HCT116 (cell line): ENCODE measurements around the gene SIVA1. TPM values are rescaled to one million over a fixed set of nuclear protein-coding genes. Genes with fewer than 3 reads are reported as not detected.

Source experiments
- ATAC-seq: fragments of 200-7000 bp; cut with Tn5 transposase; 2 replicates; pipeline ENCODE4 v1.9.1; 2020; ENCODE audit warnings: mild to moderate bottlenecking, moderate library complexity
- BruUV-seq: library from RNA; stranded (reverse); fragments of 400-500 nt; replicated peaks from 2 replicates; lab custom pipeline; 2021; lab: Mats Ljungman, UMichigan
- CTCF ChIA-PET: fragments of 300-600 bp; sonication (Branson Sonifier 250); formaldehyde crosslinking; loops from one replicate; lab custom pipeline; 2021; ENCODE audit warnings: antibody characterized with exemption; lab: Charles Lee
- POLR2A ChIA-PET: fragments of 300-600, 350-600 bp; sonication (Branson Sonifier 250); formaldehyde crosslinking; loops from one replicate; lab custom pipeline; 2021; ENCODE audit warnings: antibody characterized with exemption; lab: Charles Lee
- RAD21 ChIA-PET, 2 experiments: fragments of 300-600 bp; sonication (Branson Sonifier 250); formaldehyde crosslinking; loops; one replicate each; lab custom pipeline; 2023; ENCODE audit warnings: low total read pairs in 2 of 2; ENCODE audit not compliant: uncharacterized antibody in 2 of 2, unreplicated experiment in 2 of 2, low non-redundant PET in 1 of 2; lab: Charles Lee
- DNase-seq: peaks from one replicate; pipeline ENCODE4 v3.0.0-alpha.2; 2010; ENCODE audit warnings: low read depth, low spot score
- H2AFZ ChIP-seq: fragments of 200-600 bp; shearing (Covaris generic), sonication (generic); 2 replicates; pipeline ENCODE4 v1.6.1; 2017; ENCODE audit warnings: low read depth, mixed run types, mixed read lengths, antibody characterized with exemption, low read length; ENCODE audit not compliant: poor library complexity, severe bottlenecking
- H3K27ac ChIP-seq: 2 replicates; pipeline ENCODE4 v1.5.1; 2012; ENCODE audit warnings: low read depth, low read length
- H3K27me3 ChIP-seq: fragments of 200-600 bp; sonication (generic); 2 replicates; pipeline ENCODE4 v1.6.1; 2016; ENCODE audit warnings: mixed run types, low read length, mixed read lengths; ENCODE audit not compliant: insufficient read depth
- H3K36me3 ChIP-seq, 2 experiments: fragments of 200-500 bp in 1 of 2; fragments of 200-600 bp in 1 of 2; sonication (Bioruptor generic) in 1 of 2; sonication (generic) in 1 of 2; 2 replicates each; pipeline versions ENCODE4 v1.5.1 to v1.6.1; 2014 to 2016; ENCODE audit warnings: low read length in 2 of 2, inconsistent platforms in 1 of 2, mixed read lengths in 1 of 2, mixed run types in 1 of 2; ENCODE audit not compliant: insufficient read depth in 2 of 2, control insufficient read depth in 1 of 2
- H3K4me1 ChIP-seq, 2 experiments: fragments of 200-600 bp in 1 of 2; sonication (generic) in 1 of 2; 2 replicates each; pipeline versions ENCODE4 v1.5.1 to v1.6.1; 2012 to 2017; ENCODE audit warnings: low read length in 2 of 2, inconsistent platforms in 1 of 2, mild to moderate bottlenecking in 1 of 2, mixed read lengths in 1 of 2, mixed run types in 1 of 2, moderate library complexity in 1 of 2; ENCODE audit not compliant: insufficient read depth in 2 of 2, control insufficient read depth in 1 of 2
- H3K4me2 ChIP-seq: fragments of 200-600 bp; sonication (generic); 2 replicates; pipeline ENCODE4 v1.6.1; 2017; ENCODE audit warnings: mixed run types, low read length, mixed read lengths
- H3K4me3 ChIP-seq, 2 experiments: fragments of 200-600 bp in 1 of 2; sonication (generic) in 1 of 2; replicated peaks in 1 of 2; 2 replicates each; pipeline ENCODE4 v1.5.1; 2011 to 2016; ENCODE audit warnings: low read length in 2 of 2, control low read depth in 1 of 2, low read depth in 1 of 2, mild to moderate bottlenecking in 1 of 2, mixed read lengths in 1 of 2, mixed run types in 1 of 2
- H3K79me2 ChIP-seq: fragments of 200-600 bp; sonication (generic); 2 replicates; pipeline ENCODE4 v1.6.1; 2017; ENCODE audit warnings: mild to moderate bottlenecking, mixed run types, low read length, moderate library complexity, mixed read lengths; ENCODE audit not compliant: insufficient read depth
- H3K9ac ChIP-seq: fragments of 200-600 bp; sonication (generic); 2 replicates; pipeline ENCODE4 v1.6.1; 2016; ENCODE audit warnings: low read length, mixed read lengths
- H3K9me2 ChIP-seq: fragments of 200-600 bp; sonication (generic), shearing (Covaris generic); 2 replicates; pipeline ENCODE4 v1.6.1; 2017; ENCODE audit warnings: mixed run types, mild to moderate bottlenecking, moderate library complexity; ENCODE audit not compliant: insufficient read depth
- H3K9me3 ChIP-seq, 2 experiments: fragments of 200-500 bp in 1 of 2; fragments of 200-600 bp in 1 of 2; sonication (Bioruptor generic) in 1 of 2; sonication (generic) in 1 of 2; 2 replicates each; pipeline ENCODE4 v1.6.1; 2014 to 2017; ENCODE audit warnings: low read length in 2 of 2, mixed read lengths in 2 of 2, inconsistent platforms in 1 of 2, low read depth in 1 of 2, mild to moderate bottlenecking in 1 of 2, mixed run types in 1 of 2, moderate library complexity in 1 of 2; ENCODE audit not compliant: control insufficient read depth in 1 of 2, insufficient read depth in 1 of 2
- H4K20me1 ChIP-seq: fragments of 200-600 bp; sonication (generic), shearing (Covaris generic); 2 replicates; pipeline ENCODE4 v1.6.1; 2017; ENCODE audit warnings: mixed run types, mild to moderate bottlenecking, moderate library complexity; ENCODE audit not compliant: insufficient read depth
- ATF3 ChIP-seq: IDR thresholded peaks from 2 replicates; pipeline ENCODE4 v1.6.1; 2012
- CBX3 ChIP-seq: IDR thresholded peaks from 2 replicates; pipeline ENCODE4 v1.6.1; 2012; ENCODE audit warnings: low read depth
- EZH2 ChIP-seq: fragments of 200-600 bp; sonication (generic); IDR thresholded peaks from 2 replicates; pipeline ENCODE4 v1.6.1; 2017; ENCODE audit warnings: antibody characterized with exemption, mixed run types
- EZH2phosphoT487 ChIP-seq: fragments of 200-600 bp; IDR thresholded peaks from 2 replicates; pipeline ENCODE4 v1.6.1; 2018; ENCODE audit warnings: antibody characterized with exemption, borderline replicate concordance
- POLR2A ChIP-seq: IDR thresholded peaks from 2 replicates; pipeline ENCODE4 v1.7.0; 2011; ENCODE audit warnings: borderline replicate concordance; ENCODE audit not compliant: insufficient read depth, insufficient read length; ENCODE audit errors: extremely low read depth
- POLR2AphosphoS5 ChIP-seq: IDR thresholded peaks from 2 replicates; pipeline ENCODE4 v1.6.1; 2011; ENCODE audit warnings: mild to moderate bottlenecking, low read depth, low read length, moderate library complexity
- RAD21 ChIP-seq: IDR thresholded peaks from 2 replicates; pipeline ENCODE4 v1.6.1; 2012; ENCODE audit warnings: low read depth, mild to moderate bottlenecking
- SP1 ChIP-seq: IDR thresholded peaks from 2 replicates; pipeline ENCODE4 v1.6.1; 2012; ENCODE audit warnings: low read depth
- SRF ChIP-seq: IDR thresholded peaks from 2 replicates; pipeline ENCODE4 v1.6.1; 2012; ENCODE audit warnings: low read depth
- TCF7L2 ChIP-seq: IDR thresholded peaks from 2 replicates; pipeline ENCODE4 v1.7.0; 2011; ENCODE audit warnings: borderline replicate concordance, inconsistent platforms; ENCODE audit not compliant: insufficient read depth, insufficient read length; ENCODE audit errors: extremely low read depth
- YY1 ChIP-seq: IDR thresholded peaks from 2 replicates; pipeline ENCODE4 v1.6.1; 2011; ENCODE audit warnings: low read length, low read depth, moderate library complexity, mild to moderate bottlenecking; ENCODE audit not compliant: insufficient replicate concordance; ENCODE audit errors: extremely low read depth
- ZBTB33 ChIP-seq: IDR thresholded peaks from 2 replicates; pipeline ENCODE4 v1.6.1; 2011; ENCODE audit warnings: mild to moderate bottlenecking, low read length, moderate library complexity; ENCODE audit not compliant: insufficient replicate concordance; ENCODE audit errors: extremely low read depth
- ZFX ChIP-seq: fragments of 450-650 bp; IDR thresholded peaks from 2 replicates; pipeline ENCODE4 v1.6.1; 2017
- ZNF274 ChIP-seq: fragments of 200-500 bp; sonication (Bioruptor generic); IDR thresholded peaks from 2 replicates; pipeline ENCODE4 v1.6.1; 2014; ENCODE audit warnings: mild to moderate bottlenecking, low read depth, low read length, inconsistent platforms
- intact Hi-C: fragments of 100-400 bp; cut with micrococcal nuclease; formaldehyde crosslinking; loops from 2 replicates; pipeline ENCODE4 v1.10.0; 2022
- total RNA-seq: library from RNA; stranded (reverse); gene quantifications from one replicate; pipeline ENCODE4 v1.2.1, GENCODE V29; 2021; ENCODE audit not compliant: unreplicated experiment
- TF ChIP-seq, protein P1 (sequence below), 3 experiments: fragments of 200-600 bp in 1 of 3; sonication (generic) in 1 of 3; IDR thresholded peaks in 2 of 3; conservative IDR thresholded peaks in 1 of 3; 2 replicates each; pipeline ENCODE4 v1.5.1; 2012 to 2017; ENCODE audit warnings: low read depth in 2 of 3, low read length in 2 of 3, antibody characterized with exemption in 1 of 3, borderline replicate concordance in 1 of 3, control low read depth in 1 of 3, mild to moderate bottlenecking in 1 of 3, mixed read lengths in 1 of 3, mixed run types in 1 of 3, moderate library complexity in 1 of 3; ENCODE audit not compliant: insufficient read depth in 1 of 3

SIVA1 gene
- total RNA-seq, 1 experiment from 2014 or later = 141 TPM

- H3K4me2 ChIP-seq = peak overlapping the region; percentile 99
- ChIA-PET RAD21 (no interaction called here), POLR2A (interaction anchor here (1.6 kb wide), 1 partner anchor 12 kb away, joined by 3 read pairs; no protein-coding TSS in a partner anchor), CTCF (interaction anchor here (1.0 kb wide), 1 partner anchor 14 kb away, joined by 3 read pairs; no protein-coding TSS in a partner anchor)
- no peaks in the 10 kb centered on the region for H3K9me3 ChIP-seq
- H4K20me1 ChIP-seq = no peaks in the 10 kb centered on the region
- no TSS peak for BruUV-seq
- H3K4me3 ChIP-seq = peak overlapping the region; percentile 97 to 99
- H2AFZ ChIP-seq = no peak overlapping the region
- DNase-seq = no peak
- intact Hi-C loops = no loop called here
- peaks cover 19 to 21% of the 10 kb centered on the region in 2 experiments; a peak in 3 of 4 replicates for H3K36me3 ChIP-seq
- H3K27me3 ChIP-seq = no peaks in the 10 kb centered on the region
- H3K27ac ChIP-seq = peak overlapping the region; percentile 90
- peaks cover 53% of the 10 kb centered on the region for H3K79me2 ChIP-seq
- peaks cover 19 to 28% of the 10 kb centered on the region in 2 experiments for H3K4me1 ChIP-seq
- TF ChIP-seq ATF3 (no peak), TCF7L2 (no peak), ZNF274 (no peak), EZH2phosphoT487 (no peak), EZH2 (no peak), POLR2A (no peak)
- TF ChIP-seq, all 23 proteins: peak for 0
- no peak for ATAC-seq
- Histone ChIP-seq H3K9ac (peak overlapping the region; percentile 100), H3K9me2 (no peaks in the 10 kb centered on the region)
These were observed 1.4 kb downstream of the SIVA1 start for GRCh38 chr14:104754213-104754851.

GRCh38 chr14:104755621-104756020 is 2.7 kb downstream of the SIVA1 start:
- no peaks in the 10 kb centered on the region for H4K20me1 ChIP-seq
- H2AFZ ChIP-seq = no peak overlapping the region
- intact Hi-C loops = no loop called here
- no peak for DNase-seq
- H3K27ac ChIP-seq = no peak overlapping the region
- no peak overlapping the region for H3K4me3 ChIP-seq
- no peaks in the 10 kb centered on the region for H3K27me3 ChIP-seq
- H3K79me2 ChIP-seq = peaks cover 53% of the 10 kb centered on the region
- BruUV-seq = no TSS peak
- H3K9me3 ChIP-seq = no peaks in the 10 kb centered on the region
- ATAC-seq = no peak
- ChIA-PET CTCF (no interaction called here), RAD21 (no interaction called here), POLR2A (no interaction called here)
- peaks cover 21 to 22% of the 10 kb centered on the region in 2 experiments; a peak in 3 of 4 replicates for H3K36me3 ChIP-seq
- H3K4me1 ChIP-seq = peaks cover 14 to 18% of the 10 kb centered on the region in 2 experiments
- no peaks in the 10 kb centered on the region for H3K9me2 ChIP-seq
- H3K4me2 ChIP-seq = no peak overlapping the region
- no peak overlapping the region for H3K9ac ChIP-seq
- TF ChIP-seq POLR2AphosphoS5 (no peak), EZH2 (no peak), ZBTB33 (no peak), CBX3 (no peak), ZFX (no peak), YY1 (no peak), TCF7L2 (no peak), RAD21 (no peak), SP1 (no peak), SRF (no peak), POLR2A (no peak)
- TF ChIP-seq, protein P1, sequence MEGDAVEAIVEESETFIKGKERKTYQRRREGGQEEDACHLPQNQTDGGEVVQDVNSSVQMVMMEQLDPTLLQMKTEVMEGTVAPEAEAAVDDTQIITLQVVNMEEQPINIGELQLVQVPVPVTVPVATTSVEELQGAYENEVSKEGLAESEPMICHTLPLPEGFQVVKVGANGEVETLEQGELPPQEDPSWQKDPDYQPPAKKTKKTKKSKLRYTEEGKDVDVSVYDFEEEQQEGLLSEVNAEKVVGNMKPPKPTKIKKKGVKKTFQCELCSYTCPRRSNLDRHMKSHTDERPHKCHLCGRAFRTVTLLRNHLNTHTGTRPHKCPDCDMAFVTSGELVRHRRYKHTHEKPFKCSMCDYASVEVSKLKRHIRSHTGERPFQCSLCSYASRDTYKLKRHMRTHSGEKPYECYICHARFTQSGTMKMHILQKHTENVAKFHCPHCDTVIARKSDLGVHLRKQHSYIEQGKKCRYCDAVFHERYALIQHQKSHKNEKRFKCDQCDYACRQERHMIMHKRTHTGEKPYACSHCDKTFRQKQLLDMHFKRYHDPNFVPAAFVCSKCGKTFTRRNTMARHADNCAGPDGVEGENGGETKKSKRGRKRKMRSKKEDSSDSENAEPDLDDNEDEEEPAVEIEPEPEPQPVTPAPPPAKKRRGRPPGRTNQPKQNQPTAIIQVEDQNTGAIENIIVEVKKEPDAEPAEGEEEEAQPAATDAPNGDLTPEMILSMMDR (IDR thresholded peaks at IDR 0.05 in 2 of 3, conservative IDR thresholded peaks at IDR 0.05 in 1 of 3; ENCODE audit: borderline replicate concordance in 1 of 3, insufficient read depth in 1 of 3, low read depth in 2 of 3, low read length in 2 of 3) = no peak
